Measurements from ENCODE around the gene SSNA1.

DNA sequence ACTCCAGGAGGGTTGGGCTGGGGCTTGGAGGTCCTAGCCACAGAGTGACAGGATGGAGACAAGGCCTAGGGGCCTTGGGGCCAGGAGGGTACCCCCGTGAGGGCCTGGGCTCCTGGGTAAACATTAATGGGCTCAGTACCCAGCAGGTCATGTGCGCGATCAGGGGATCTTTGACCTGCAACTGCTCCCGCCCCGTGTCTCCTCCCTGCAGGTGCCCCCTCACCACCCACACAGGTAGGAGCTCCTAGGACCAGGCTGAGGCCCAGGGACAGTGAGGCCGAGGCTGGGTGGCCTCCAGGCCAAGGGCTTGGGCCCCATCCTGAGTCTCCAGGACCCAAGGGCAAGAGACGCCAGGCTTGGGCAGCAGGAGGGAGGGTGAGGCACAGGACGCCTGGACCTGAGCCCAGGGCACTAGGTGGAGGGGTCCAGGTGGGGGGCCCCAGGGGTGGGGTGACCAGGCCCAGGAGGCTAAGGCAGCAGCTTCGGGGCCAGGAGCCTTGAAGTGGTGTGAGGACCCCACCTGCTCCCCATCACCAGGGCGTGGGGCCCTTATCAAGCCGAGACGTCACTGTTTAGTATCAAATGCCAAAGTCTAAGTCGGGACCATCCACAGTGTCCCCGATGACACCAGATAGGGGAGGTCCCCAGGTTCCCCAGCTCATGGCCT, 42.4 kb downstream of the SSNA1 start, which contains the start of gene SLC34A3:
- TF ChIP-seq, protein P1, sequence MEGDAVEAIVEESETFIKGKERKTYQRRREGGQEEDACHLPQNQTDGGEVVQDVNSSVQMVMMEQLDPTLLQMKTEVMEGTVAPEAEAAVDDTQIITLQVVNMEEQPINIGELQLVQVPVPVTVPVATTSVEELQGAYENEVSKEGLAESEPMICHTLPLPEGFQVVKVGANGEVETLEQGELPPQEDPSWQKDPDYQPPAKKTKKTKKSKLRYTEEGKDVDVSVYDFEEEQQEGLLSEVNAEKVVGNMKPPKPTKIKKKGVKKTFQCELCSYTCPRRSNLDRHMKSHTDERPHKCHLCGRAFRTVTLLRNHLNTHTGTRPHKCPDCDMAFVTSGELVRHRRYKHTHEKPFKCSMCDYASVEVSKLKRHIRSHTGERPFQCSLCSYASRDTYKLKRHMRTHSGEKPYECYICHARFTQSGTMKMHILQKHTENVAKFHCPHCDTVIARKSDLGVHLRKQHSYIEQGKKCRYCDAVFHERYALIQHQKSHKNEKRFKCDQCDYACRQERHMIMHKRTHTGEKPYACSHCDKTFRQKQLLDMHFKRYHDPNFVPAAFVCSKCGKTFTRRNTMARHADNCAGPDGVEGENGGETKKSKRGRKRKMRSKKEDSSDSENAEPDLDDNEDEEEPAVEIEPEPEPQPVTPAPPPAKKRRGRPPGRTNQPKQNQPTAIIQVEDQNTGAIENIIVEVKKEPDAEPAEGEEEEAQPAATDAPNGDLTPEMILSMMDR (IDR thresholded peaks at IDR 0.05; ENCODE audit: poor library complexity): no peak
- TF ChIP-seq EZH2phosphoT487 (IDR thresholded peaks at IDR 0.05; ENCODE audit: low read depth, severe bottlenecking, unreplicated experiment): no peak

Data from hepatocyte (in vitro differentiated cells).